Measurements from ENCODE around the gene UBE2L5. TPM values are rescaled to one million over a fixed set of nuclear protein-coding genes. Genes with fewer than 3 reads are reported as not detected.

The UBE2L5 gene
- total RNA-seq, 2 donors from 2014 or later: 0.18 to 5.2 TPM

DNA sequence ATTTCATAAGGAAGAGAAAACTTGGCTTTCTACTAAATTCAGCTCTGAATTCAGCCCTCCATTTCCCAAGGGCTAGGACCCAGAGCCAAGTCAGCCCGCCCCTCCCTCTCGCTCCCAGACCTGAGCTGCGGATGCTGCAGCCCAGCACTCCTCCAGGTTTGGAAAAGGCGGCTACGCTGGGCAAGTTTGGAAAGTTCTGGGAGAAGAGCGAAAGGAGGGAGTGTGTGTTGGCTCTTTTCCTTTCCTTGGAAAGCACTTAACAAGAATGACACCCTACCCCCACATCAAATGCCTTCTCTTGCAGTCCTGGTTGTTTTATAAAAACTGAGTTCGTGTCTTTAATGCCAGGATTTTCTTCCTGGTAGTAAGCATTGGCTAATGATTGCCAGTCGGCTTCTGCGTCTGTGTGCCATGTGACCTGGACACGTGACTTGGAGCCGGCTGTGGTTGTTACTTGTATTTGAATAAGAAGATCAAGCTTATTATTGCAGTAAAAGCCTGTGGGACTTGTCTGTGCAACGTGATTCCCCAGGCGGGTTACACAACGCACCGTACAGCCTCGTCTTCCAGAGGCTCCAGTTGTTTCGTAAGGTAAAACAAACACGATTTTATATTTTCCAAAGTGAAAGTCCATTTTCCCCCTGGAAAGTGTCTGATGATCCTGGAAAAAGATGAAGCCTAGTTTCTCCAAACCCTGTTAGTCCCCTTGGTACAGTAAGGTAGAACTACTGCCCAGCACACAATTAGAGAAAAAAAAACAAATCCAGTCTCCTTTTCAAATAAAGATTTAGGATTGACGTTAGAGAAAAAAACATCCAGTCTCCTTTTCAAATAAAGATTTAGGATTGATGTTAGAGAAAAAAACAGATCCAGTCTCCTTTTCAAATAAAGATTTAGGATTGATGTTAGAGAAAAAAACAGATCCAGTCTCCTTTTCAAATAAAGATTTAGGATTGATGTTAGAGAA is 26.8 kb upstream of the UBE2L5 start:
- DNase-seq (ENCODE audit: low spot score): peak; percentile 99
- no peaks in the 10 kb centered on the region for H3K9me3 ChIP-seq
- H3K4me3 ChIP-seq: peak overlapping the region; percentile 38 to 49
- H3K4me1 ChIP-seq (replicated peaks): no peaks in the 10 kb centered on the region
- H3K27ac ChIP-seq: peak overlapping the region; percentile 95 to 96
- intact Hi-C loops (cut with DNase I): loop anchor here (2.0 to 10.0 kb wide), 2 partner anchors 69 to 83 kb away; partner anchors contain the start of gene HMGB1
- under 1% methylated on average over 19 of the region's 19 CpGs for WGBS
- TF ChIP-seq POLR2A (IDR thresholded peaks at IDR 0.05): peak; percentile 52
- TF ChIP-seq POLR2AphosphoS5 (IDR thresholded peaks at IDR 0.05): peak; percentile 97
- TF ChIP-seq, protein P1, sequence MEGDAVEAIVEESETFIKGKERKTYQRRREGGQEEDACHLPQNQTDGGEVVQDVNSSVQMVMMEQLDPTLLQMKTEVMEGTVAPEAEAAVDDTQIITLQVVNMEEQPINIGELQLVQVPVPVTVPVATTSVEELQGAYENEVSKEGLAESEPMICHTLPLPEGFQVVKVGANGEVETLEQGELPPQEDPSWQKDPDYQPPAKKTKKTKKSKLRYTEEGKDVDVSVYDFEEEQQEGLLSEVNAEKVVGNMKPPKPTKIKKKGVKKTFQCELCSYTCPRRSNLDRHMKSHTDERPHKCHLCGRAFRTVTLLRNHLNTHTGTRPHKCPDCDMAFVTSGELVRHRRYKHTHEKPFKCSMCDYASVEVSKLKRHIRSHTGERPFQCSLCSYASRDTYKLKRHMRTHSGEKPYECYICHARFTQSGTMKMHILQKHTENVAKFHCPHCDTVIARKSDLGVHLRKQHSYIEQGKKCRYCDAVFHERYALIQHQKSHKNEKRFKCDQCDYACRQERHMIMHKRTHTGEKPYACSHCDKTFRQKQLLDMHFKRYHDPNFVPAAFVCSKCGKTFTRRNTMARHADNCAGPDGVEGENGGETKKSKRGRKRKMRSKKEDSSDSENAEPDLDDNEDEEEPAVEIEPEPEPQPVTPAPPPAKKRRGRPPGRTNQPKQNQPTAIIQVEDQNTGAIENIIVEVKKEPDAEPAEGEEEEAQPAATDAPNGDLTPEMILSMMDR (IDR thresholded peaks at IDR 0.05): no peak
- no peaks in the 10 kb centered on the region for H3K36me3 ChIP-seq
- H3K27me3 ChIP-seq (replicated peaks; ENCODE audit: insufficient read depth): no peaks in the 10 kb centered on the region

GRCh38 chr13:30396434-30397075 is 25.7 kb upstream of the UBE2L5 start:
- intact Hi-C loops (cut with DNase I): loop anchor here (10.0 kb wide), 1 partner anchor 68 kb away; the partner anchor contains the start of gene HMGB1
- H3K27me3 ChIP-seq (replicated peaks; ENCODE audit: insufficient read depth): no peaks in the 10 kb centered on the region
- no peak overlapping the region for H3K4me3 ChIP-seq
- H3K27ac ChIP-seq: peak overlapping the region; percentile 95 to 96
- H3K36me3 ChIP-seq: no peaks in the 10 kb centered on the region
- TF ChIP-seq, protein P1 (IDR thresholded peaks at IDR 0.05): no peak
- TF ChIP-seq POLR2AphosphoS5 (IDR thresholded peaks at IDR 0.05) (no peak), POLR2A (IDR thresholded peaks at IDR 0.05) (no peak)
- H3K4me1 ChIP-seq (replicated peaks): no peaks in the 10 kb centered on the region
- no peaks in the 10 kb centered on the region for H3K9me3 ChIP-seq
- no peak for DNase-seq (ENCODE audit: low spot score)
- 52% methylated on average over 8 of the region's 8 CpGs for WGBS

DNA sequence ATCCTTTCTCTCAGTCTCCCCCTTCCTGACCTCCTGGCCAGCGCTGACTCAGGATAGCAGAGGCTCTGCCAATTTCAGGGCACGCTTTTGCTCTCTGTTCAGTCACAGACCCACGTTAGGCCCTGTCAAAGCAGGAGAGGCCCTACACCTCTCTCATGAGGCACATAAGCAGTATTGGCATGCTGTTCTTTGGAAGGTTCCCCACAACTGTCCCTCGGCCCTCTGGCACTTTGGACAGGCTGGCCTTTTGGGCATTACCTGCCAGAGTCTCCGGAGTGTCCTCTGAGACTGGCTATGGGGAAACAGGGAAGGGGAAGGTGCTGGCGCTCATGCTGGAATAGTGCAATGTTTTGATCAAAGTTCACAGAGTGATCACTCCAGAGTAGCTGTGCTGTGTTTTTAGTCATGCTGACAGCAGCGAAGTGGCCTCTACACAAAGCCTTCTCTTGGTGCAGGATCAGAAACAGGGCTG is 23.7 kb upstream of the UBE2L5 start:
- Histone ChIP-seq H3K4me1 (replicated peaks) (no peaks in the 10 kb centered on the region), H3K27me3 (replicated peaks; ENCODE audit: insufficient read depth) (no peaks in the 10 kb centered on the region), H3K9me3 (no peaks in the 10 kb centered on the region), H3K36me3 (no peaks in the 10 kb centered on the region), H3K27ac (no peak overlapping the region), H3K4me3 (no peak overlapping the region)
- intact Hi-C loops (cut with DNase I): loop anchor here (10.0 kb wide), 1 partner anchor 66 kb away; the partner anchor contains the start of gene HMGB1
- 79% methylated on average over 7 of the region's 7 CpGs for WGBS
- no peak for TF ChIP-seq POLR2AphosphoS5 (IDR thresholded peaks at IDR 0.05)
- TF ChIP-seq, protein P1 (IDR thresholded peaks at IDR 0.05): no peak
- TF ChIP-seq POLR2A (IDR thresholded peaks at IDR 0.05): no peak
- DNase-seq (ENCODE audit: low spot score): no peak

- intact Hi-C loops (cut with DNase I): loop anchor here (5.0 to 10.0 kb wide), 2 partner anchors 146 to 268 kb away; no protein-coding TSS in a partner anchor
- H3K4me3 ChIP-seq: no peak overlapping the region
- 99% methylated on average over 2 of the region's 2 CpGs for WGBS
- no peak for TF ChIP-seq POLR2AphosphoS5 (IDR thresholded peaks at IDR 0.05)
- TF ChIP-seq POLR2A (IDR thresholded peaks at IDR 0.05): no peak
- TF ChIP-seq, protein P1 (IDR thresholded peaks at IDR 0.05): no peak
- peaks cover 7% of the 10 kb centered on the region for H3K4me1 ChIP-seq (replicated peaks)
- no peaks in the 10 kb centered on the region for H3K9me3 ChIP-seq
- DNase-seq (ENCODE audit: low spot score): no peak
- H3K27ac ChIP-seq: no peak overlapping the region
- no peaks in the 10 kb centered on the region for H3K27me3 ChIP-seq (replicated peaks; ENCODE audit: insufficient read depth)
- no peaks in the 10 kb centered on the region for H3K36me3 ChIP-seq
Observed at GRCh38 chr13:30400376-30400775, 21.9 kb upstream of the UBE2L5 start.

All from prostate gland (tissue), 2 donors.